ENCODE results near the gene ABHD3. TPM values are rescaled to one million over a fixed set of nuclear protein-coding genes. Genes with fewer than 3 reads are reported as not detected.
A peak's percentile ranks its signal among the peaks of the same experiment; 100 is the strongest.
"Not testable (repeated sequence)": the region's sequence is repeated elsewhere in the genome, so short reads cannot be mapped to it uniquely, and the experiment has no call there.

The ABHD3 gene
- polyA plus RNA-seq, 4 donors: 20.3 to 25.8 (median 20.9) TPM

DNA sequence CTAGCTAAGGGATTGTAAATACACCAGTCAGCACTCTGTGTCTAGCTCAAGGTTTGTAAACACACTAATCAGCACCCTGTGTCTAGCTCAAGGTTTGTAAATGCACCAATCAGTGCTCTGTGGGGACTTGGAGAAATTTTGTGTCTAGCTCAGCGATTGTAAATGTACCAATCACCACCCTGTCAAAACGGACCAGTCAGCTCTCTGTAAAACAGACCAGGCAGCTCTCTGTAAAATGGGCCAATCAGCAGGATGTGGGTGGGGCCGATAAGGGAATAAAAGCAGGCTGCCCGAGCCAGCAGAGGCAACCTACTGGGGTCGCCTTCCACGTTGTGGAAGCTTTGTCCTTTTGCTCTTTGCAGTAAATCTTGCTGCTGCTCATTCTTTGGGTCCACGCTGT lies 2.6 kb upstream of the ABHD3 start:
- not testable (repeated sequence) for DNase-seq (ENCODE audit: low read depth in 4 of 4, low spot score in 2 of 4)

DNA sequence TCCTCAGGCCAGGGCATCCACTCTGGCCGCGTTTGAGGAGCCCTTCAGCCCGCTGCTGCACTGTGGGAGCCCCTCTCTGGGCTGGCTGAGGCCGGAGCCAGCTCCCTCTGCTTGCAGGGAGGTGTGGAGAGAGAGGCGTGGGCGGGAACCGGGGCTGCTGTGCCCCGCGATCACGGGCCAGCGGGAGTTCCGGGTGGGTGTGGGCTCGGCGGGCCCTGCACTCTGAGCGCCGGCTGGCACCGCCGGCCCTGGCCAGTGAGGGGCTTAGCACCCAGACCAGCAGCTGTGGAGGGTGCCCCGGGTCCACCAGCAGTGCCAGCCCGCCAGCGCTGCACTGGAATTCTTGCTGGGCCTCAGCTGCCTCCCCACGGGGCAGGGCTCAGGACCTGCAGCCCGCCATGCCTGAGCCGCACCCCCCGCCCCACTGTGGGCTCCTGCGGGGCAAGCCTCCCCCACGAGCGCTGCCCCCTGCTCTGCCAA lies 1.9 kb upstream of the ABHD3 start:
- DNase-seq (ENCODE audit: low read depth in 4 of 4, low spot score in 2 of 4): no peak

DNA sequence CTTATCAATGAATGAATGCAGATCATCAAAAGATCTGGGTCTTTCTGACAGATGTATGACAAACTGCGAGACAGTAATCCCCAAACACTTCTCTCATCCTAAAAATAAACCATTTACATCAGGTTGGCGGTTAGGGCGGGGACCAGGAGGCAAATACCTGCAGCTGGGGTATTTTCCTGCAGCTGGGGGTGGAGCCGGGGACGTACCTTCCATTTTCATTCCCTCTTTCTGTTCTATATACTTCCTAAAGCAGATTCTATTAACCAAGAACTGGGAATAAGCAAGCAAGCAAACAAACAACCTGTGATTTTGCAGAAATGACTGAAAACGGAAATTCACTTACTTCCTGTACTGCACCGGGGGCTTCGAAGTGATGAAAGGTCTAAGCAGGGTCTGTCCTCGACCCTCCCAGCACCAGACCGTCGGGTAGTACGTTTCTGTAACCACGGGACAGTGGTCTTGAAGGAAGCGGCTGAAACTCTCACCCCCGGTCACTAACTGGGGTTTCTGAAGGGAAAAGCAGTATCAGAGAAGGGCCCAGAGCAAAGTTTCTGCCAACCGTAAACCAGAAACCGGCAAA lies 1.2 kb downstream of the ABHD3 start:
- DNase-seq (ENCODE audit: low read depth in 4 of 4, low spot score in 2 of 4): peak in 1 of 4 donors; percentile 34

GRCh38 chr18:21702602-21703001 lies 2.0 kb downstream of the ABHD3 start:
- DNase-seq (ENCODE audit: low read depth in 4 of 4, low spot score in 2 of 4): no peak

GRCh38 chr18:21701621-21702020 lies 3.0 kb downstream of the ABHD3 start:
- no peak for DNase-seq (ENCODE audit: low read depth in 4 of 4, low spot score in 2 of 4)

- no peak for DNase-seq (ENCODE audit: low read depth in 4 of 4, low spot score in 2 of 4)
These were observed 4.0 kb downstream of the ABHD3 start for GRCh38 chr18:21700528-21701075.

- DNase-seq (ENCODE audit: low read depth in 4 of 4, low spot score in 2 of 4): no peak
These were observed 11.3 kb downstream of the ABHD3 start for GRCh38 chr18:21693322-21693721.

GRCh38 chr18:21689736-21690135 lies 14.8 kb downstream of the ABHD3 start:
- DNase-seq (ENCODE audit: low read depth in 4 of 4, low spot score in 2 of 4): no peak

- no peak for DNase-seq (ENCODE audit: low read depth in 4 of 4, low spot score in 2 of 4)
These were observed 18.1 kb downstream of the ABHD3 start for GRCh38 chr18:21686282-21687105.

- not testable (repeated sequence) for DNase-seq (ENCODE audit: low read depth in 4 of 4, low spot score in 2 of 4)
These were observed 19.0 kb downstream of the ABHD3 start for GRCh38 chr18:21685556-21685981.

DNA sequence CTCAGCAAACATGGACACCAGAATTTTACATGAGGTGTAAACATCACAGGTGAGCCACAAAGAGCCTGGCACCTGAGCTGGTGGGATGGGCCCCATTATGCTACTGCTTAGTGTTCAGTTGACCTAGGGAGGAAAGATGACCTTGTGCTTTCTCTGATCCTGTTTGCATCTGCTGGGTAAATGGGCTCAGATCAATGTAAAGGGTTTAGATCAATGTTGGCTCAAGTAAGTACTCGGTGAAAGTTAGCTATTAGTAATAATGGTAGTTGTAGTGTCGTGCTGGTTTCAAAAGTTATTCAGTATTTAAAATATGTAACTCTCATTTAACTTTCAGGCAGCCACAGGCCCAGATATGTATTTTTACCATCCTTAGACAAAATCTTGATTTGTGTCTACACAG lies 19.8 kb downstream of the ABHD3 start:
- no peak for DNase-seq (ENCODE audit: low read depth in 4 of 4, low spot score in 2 of 4)

- DNase-seq (ENCODE audit: low read depth in 4 of 4, low spot score in 2 of 4): peak in 1 of 4 donors; percentile 53
These were observed 22.1 kb downstream of the ABHD3 start for GRCh38 chr18:21682371-21683051.

- no peak for DNase-seq (ENCODE audit: low read depth in 4 of 4, low spot score in 2 of 4)
These were observed 24.4 kb downstream of the ABHD3 start for GRCh38 chr18:21680161-21680560.

- no peak for DNase-seq (ENCODE audit: low read depth in 4 of 4, low spot score in 2 of 4)
These were observed 25.7 kb downstream of the ABHD3 start for GRCh38 chr18:21678859-21679258.

DNA sequence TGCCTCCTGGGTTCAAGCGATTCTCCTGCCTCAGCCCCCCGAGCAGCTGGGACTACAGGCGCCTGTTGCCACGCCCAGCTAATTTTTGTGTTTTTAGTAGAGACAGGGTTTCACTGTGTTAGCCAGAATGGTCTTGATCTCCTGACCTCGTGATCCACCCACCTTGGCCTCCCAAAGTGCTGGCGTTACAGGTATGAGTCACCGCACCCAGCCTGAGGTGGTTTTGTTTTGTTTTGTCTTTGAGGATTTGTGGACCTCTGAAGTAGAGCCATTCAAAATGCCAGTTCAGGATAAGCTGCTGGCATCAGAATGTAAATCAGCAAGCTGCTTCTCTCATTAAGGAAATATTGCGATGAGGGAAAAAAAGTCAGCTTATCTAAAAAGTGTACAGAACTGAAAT lies 29.2 kb downstream of the ABHD3 start:
- not testable (repeated sequence) for DNase-seq (ENCODE audit: low read depth in 4 of 4, low spot score in 2 of 4)

- DNase-seq (ENCODE audit: low read depth in 4 of 4, low spot score in 2 of 4): no peak
These were observed 31.9 kb downstream of the ABHD3 start for GRCh38 chr18:21672521-21673267.

DNA sequence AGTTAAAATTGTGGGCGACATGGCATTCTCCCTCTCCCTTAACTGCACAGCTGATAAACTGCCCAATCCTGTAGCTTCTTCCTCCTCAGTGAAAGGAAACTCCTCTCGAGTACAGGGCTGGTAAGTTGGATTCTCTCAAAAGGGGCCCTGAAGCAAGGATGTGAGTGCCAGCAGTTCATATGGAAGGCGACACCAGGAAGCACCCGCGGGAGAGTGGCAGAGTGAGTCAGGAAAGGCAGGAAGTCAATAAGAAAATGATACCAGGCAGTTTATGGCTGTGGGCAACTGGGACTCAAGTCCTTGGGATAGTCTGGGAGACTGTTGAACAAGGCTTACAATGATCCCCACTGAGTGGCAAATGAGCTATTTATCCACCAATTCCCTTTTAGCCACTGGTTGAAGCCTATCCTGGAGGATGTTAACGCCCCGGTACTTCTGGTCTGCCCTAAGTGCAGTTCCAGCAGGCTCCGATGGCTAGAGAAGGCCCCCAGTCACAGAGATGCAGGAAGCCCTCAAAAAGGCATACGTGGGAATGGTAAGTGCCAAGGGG lies 34.8 kb downstream of the ABHD3 start:
- no peak for DNase-seq (ENCODE audit: low read depth in 4 of 4, low spot score in 2 of 4)

DNA sequence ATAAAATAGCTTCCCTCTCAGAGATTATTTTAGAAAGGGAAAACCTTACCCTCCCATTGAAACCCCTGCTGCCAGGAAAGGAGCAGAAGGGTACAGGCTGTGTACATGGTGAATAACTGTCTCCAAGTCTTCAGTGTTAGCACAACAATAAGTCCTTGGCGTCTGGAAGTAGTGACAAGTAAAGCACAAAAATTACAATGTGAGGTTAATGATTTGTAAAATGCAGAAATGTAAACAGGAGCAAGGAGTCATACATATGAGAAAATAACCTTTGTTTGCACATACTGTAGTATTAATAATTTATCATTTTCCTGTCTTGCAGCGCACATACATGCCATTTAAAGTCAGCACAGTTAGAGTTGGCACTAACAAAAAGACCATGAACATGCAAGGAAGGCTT lies 40.5 kb downstream of the ABHD3 start:
- DNase-seq (ENCODE audit: low read depth in 4 of 4, low spot score in 2 of 4): no peak

DNA sequence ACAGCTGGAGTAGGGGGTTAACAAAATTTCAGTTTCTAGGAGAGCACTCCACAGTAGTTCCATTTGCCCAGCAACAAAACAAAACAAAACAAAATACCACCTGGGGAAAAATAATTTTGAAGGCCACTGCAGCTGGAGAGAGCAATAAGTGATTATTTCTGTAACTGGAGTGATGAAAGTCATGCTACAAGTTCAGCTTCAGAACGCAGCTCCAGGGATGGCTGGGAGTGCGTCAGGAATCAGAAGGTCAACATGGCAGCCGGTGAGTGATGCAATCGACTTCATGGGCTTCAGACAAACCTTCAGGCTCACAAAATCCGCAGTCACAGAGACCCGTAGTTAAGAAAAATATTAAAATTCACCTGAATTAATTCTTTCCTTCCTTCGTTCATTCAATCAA lies 41.0 kb downstream of the ABHD3 start:
- DNase-seq (ENCODE audit: low read depth in 4 of 4, low spot score in 2 of 4): no peak

DNA sequence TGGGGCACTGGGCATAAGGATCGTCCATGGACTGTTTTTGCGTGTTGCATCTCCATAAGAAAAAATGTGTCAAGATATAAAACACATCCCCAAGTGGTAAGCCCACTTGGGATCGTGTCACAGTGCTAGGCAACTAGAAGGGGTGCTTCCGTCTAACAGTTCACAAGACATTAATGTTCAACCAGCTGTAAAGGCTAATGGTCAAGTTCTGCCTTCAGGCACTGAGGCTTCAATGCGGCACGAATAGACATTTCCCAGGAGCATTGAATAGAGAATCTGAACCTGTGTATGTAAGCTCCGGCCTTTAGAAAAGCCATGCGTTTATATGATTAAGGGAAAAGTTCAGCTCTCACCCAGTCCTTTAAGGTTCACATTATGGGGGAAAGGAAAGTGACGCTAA lies 42.0 kb downstream of the ABHD3 start:
- DNase-seq (ENCODE audit: low read depth in 4 of 4, low spot score in 2 of 4): no peak

Measured in left renal cortex interstitium (tissue), 4 donors.